H1 (cell line): Measurements from ENCODE around the gene IL1RAPL1. TPM values are rescaled to one million over a fixed set of nuclear protein-coding genes. Genes with fewer than 3 reads are reported as not detected.

Experiments used
- E2F6 ChIP-seq: IDR thresholded peaks from 2 replicates; pipeline ENCODE4 v1.6.1; 2012; ENCODE audit warnings: inconsistent platforms
- FOSL1 ChIP-seq: IDR thresholded peaks from 2 replicates; pipeline ENCODE4 v1.6.1; 2011; ENCODE audit warnings: mild to moderate bottlenecking, low read depth, low read length, moderate library complexity; ENCODE audit not compliant: insufficient read depth
- polyA plus RNA-seq, 7 experiments: library from polyadenylated mRNA; depleted of rRNA in 3 of 7; stranded (reverse) in 5 of 7; unstranded in 2 of 7; fragments of >200 nt in 5 of 7; fragments of 200-250 nt in 2 of 7; gene quantifications; 1 replicate in 5 of 7; 2 replicates in 1 of 7; 4 replicates in 1 of 7; pipeline versions ENCODE4 v1.2.1 to v1.2.3, GENCODE V29; 2011 to 2013; ENCODE audit warnings: missing spikeins in 2 of 7, mixed read lengths in 2 of 7
- total RNA-seq: library from RNA; stranded (reverse); fragmentation: NEBNext Ultra II Directional; extraction: Animal tissue kit (Norgen Biotek cat#: 25700); gene quantifications from 2 replicates; pipeline ENCODE4 v1.2.1, GENCODE V29; 2021

Gene IL1RAPL1
- total and polyA plus RNA-seq, 2 of the 8 experiments (the other 6 are each of a cell fraction or from before 2014, with no cell fraction given) = 0.11 to 0.35 TPM

GRCh38 chrX:28659269-28659668, 72.0 kb downstream of the IL1RAPL1 start (continued):
- TF ChIP-seq E2F6 (no peak), FOSL1 (0 out of 2 replicates have a peak, but pooled peaks have one; percentile 16)
- TF ChIP-seq, all 59 proteins: peak for 5
